Measurements from ENCODE around the gene HOMER2. TPM values are rescaled to one million over a fixed set of nuclear protein-coding genes. Genes with fewer than 3 reads are reported as not detected.

Gene HOMER2
- total RNA-seq, 1 donor from 2014 or later = 22.0 TPM

DNA sequence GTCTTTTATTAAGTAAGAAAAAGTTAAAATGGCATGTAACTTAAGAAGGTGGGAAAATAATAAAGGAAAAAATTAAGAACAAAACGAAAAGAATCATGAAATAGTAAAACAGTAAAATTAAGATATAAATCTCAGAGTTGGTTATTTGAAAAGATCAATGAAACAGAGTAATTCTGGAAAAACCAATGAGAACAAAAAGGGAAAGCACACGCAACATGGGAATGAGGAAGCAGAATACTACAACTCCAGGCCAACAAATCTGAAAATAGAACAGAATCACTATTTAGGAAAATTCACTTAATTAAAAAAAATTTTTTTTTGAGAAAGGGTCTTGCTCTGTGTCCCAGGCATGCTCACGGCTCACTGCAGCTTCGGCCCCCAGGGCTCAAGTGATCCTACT is 112.4 kb downstream of the HOMER2 start:
- Histone ChIP-seq H3K27ac (no peak overlapping the region), H3K9me3 (no peaks in the 10 kb centered on the region), H3K27me3 (no peaks in the 10 kb centered on the region), H3K4me3 (no peak overlapping the region), H3K36me3 (peaks cover 25 to 31% of the 10 kb centered on the region in 2 donors), H3K4me1 (no peaks in the 10 kb centered on the region)
- intact Hi-C loops (cut with DNase I) = no loop called here
- TF ChIP-seq CTCF (IDR thresholded peaks at IDR 0.05) = no peak
- no peak for DNase-seq (ENCODE audit: low spot score in 2 of 2)

DNA sequence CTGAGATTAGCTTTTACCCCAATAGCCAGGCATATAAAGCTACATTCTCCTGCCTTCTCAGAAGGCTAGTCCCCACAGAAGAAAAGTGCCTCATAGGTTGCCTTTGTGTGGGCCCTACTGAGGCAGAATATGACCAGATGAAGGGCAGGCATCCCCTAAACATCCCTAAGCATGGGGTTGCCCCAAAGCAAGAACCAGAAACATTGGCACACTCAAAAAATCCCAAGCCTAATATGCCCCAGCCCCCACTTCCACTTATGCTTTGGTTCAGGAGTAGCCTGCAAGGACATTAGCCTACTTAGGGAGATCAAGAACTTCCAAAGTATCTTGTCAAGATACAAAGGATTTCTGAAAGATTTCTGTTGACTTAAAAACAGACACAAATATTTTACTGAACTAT is 113.4 kb downstream of the HOMER2 start:
- Histone ChIP-seq H3K9me3 (no peaks in the 10 kb centered on the region), H3K36me3 (peaks cover 36 to 41% of the 10 kb centered on the region in 2 donors), H3K27me3 (no peaks in the 10 kb centered on the region), H3K4me3 (no peak overlapping the region), H3K27ac (no peak overlapping the region), H3K4me1 (no peaks in the 10 kb centered on the region)
- no peak for DNase-seq (ENCODE audit: low spot score in 2 of 2)
- intact Hi-C loops (cut with DNase I) = no loop called here
- TF ChIP-seq CTCF (IDR thresholded peaks at IDR 0.05) = no peak

- Histone ChIP-seq H3K4me3 (no peak overlapping the region), H3K4me1 (no peaks in the 10 kb centered on the region), H3K36me3 (peaks cover 45 to 50% of the 10 kb centered on the region in 2 donors), H3K27ac (no peak overlapping the region), H3K27me3 (no peaks in the 10 kb centered on the region), H3K9me3 (no peaks in the 10 kb centered on the region)
- DNase-seq (ENCODE audit: low spot score in 2 of 2) = no peak
- intact Hi-C loops (cut with DNase I) = no loop called here
- no peak for TF ChIP-seq CTCF (IDR thresholded peaks at IDR 0.05)
Observed at GRCh38 chr15:82838096-82838735, 114.3 kb downstream of the HOMER2 start.

GRCh38 chr15:82835391-82835917 is 117.1 kb downstream of the HOMER2 start:
- Histone ChIP-seq H3K36me3 (peaks cover 59 to 77% of the 10 kb centered on the region in 2 donors), H3K9me3 (no peaks in the 10 kb centered on the region), H3K4me3 (no peak overlapping the region), H3K27me3 (no peaks in the 10 kb centered on the region), H3K4me1 (peaks cover 0 to 11% of the 10 kb centered on the region in 2 donors), H3K27ac (no peak overlapping the region)
- intact Hi-C loops (cut with DNase I) = no loop called here
- DNase-seq (ENCODE audit: low spot score in 2 of 2) = no peak
- no peak for TF ChIP-seq CTCF (IDR thresholded peaks at IDR 0.05)

DNA sequence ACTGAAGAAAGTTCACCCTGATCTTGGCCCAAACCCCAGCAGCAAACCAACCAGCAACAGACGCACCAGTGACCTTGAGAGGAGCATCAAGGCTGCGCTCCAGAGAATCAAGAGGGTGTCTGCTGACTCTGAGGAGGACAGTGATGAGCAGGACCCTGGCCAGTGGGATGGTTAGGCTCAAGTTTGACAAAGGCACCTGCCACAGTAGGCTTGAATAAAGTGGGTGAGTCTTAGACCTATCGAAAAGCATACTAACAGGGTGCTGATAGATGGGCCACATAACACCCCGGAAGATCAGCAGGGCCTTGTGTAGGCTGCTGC is 119.2 kb downstream of the HOMER2 start:
- Histone ChIP-seq H3K9me3 (no peaks in the 10 kb centered on the region), H3K27me3 (no peaks in the 10 kb centered on the region), H3K4me1 (peaks cover 0 to 11% of the 10 kb centered on the region in 2 donors), H3K4me3 (no peak overlapping the region), H3K36me3 (peaks cover 70 to 98% of the 10 kb centered on the region in 2 donors), H3K27ac (no peak overlapping the region)
- no peak for TF ChIP-seq CTCF (IDR thresholded peaks at IDR 0.05)
- DNase-seq (ENCODE audit: low spot score in 2 of 2) = no peak
- intact Hi-C loops (cut with DNase I) = no loop called here
